ENCODE results near the gene ARMS2.

Gene ARMS2, protein sequence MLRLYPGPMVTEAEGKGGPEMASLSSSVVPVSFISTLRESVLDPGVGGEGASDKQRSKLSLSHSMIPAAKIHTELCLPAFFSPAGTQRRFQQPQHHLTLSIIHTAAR

DNA sequence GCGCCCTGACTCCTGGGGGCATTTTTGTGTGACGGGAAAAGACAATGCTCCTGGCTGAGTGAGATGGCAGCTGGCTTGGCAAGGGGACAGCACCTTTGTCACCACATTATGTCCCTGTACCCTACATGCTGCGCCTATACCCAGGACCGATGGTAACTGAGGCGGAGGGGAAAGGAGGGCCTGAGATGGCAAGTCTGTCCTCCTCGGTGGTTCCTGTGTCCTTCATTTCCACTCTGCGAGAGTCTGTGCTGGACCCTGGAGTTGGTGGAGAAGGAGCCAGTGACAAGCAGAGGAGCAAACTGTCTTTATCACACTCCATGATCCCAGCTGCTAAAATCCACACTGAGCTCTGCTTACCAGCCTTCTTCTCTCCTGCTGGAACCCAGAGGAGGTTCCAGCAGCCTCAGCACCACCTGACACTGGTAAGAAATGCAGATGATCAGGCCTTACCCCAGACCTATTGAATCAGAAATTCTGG is at the start of gene ARMS2:
ARMS2 (plus strand) TSS at position 51 of the 478 bp plus-strand sequence; CDS start at position 126, 75 bp downstream.
- Mint-ChIP-seq H3K27me3 (peaks cover 40% of the 10 kb centered on the region), H3K4me3 (no peak within 1 kb of the TSS)

DNA sequence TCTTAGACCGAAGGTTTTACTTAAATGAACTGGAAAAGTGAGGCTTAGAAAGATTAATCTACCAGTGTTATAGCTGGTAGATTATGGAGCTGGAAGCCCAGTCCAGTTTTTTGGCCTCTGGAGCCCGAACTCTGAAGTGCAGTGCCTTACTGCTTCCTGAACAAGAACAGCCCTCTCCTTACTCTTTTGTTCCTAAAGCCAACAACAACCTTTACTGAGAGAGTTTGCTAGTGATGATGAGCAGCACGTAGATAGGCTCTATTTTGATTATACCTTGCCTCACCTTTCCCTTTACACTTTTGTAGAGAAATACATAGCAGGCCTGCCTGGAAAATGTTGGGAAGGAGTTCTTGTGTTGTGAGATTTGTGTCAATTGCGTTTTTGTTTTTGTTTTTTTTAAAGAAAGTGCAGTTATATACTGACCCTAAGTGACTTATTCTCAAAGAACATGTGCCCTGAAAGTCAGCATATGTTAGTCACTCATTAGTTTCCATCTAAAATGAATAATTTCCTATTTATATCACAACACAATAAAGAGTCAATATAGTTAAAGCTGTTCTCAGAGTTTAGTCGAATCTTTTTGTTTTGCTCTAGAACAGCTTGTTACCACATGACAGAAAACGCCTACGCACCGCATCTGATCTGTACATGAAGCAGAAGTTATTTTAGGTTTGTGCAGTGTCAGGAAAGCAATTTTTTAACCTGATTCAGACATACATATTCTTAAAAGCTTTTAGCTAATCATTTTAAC is 46.9 kb upstream of the ARMS2 start:
- peaks cover 12% of the 10 kb centered on the region for H3K36me3 Mint-ChIP-seq

More for the DNA sequence above, at the start of gene ARMS2:
- Mint-ChIP-seq H3K4me1 (ENCODE audit: low read depth) (peaks cover 4% of the 10 kb centered on the region), H3K27ac (no peak within 1 kb of the TSS), H3K9me3 (ENCODE audit: low read depth) (no peaks in the 10 kb centered on the region), H3K36me3 (no peaks in the 10 kb centered on the region)

DNA sequence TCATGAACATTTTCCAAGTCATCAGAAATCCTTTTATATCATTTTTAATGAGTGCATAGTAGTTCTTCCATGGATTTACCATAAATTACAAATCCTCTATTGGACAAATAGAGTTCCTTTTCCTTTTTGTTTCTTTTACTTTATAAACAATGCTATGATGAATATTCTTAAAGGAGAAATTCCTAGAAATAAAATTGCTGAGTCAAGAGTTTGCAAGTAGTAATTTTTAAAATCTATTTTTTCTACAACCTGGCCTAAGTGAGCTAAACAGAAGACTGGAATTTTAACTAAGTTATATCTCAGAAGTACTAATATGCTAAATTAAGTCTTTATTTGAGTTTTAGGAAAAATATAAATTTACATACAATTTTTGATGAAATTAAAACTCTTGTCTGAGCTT is 41.1 kb upstream of the ARMS2 start:
- Mint-ChIP-seq H3K4me1 (ENCODE audit: low read depth) (peaks cover 55% of the 10 kb centered on the region), H3K9me3 (ENCODE audit: low read depth) (no peaks in the 10 kb centered on the region), H3K27ac (no peak overlapping the region), H3K27me3 (no peaks in the 10 kb centered on the region), H3K4me3 (no peak overlapping the region), H3K36me3 (peaks cover 31% of the 10 kb centered on the region)

More for the DNA sequence above, 46.9 kb upstream of the ARMS2 start:
- H3K9me3 Mint-ChIP-seq (ENCODE audit: low read depth): no peaks in the 10 kb centered on the region
- H3K4me1 Mint-ChIP-seq (ENCODE audit: low read depth): peaks cover 48% of the 10 kb centered on the region
- H3K4me3 Mint-ChIP-seq: peak overlapping the region; percentile 38
- H3K27me3 Mint-ChIP-seq: no peaks in the 10 kb centered on the region
- H3K27ac Mint-ChIP-seq: peak overlapping the region; percentile 86

DNA sequence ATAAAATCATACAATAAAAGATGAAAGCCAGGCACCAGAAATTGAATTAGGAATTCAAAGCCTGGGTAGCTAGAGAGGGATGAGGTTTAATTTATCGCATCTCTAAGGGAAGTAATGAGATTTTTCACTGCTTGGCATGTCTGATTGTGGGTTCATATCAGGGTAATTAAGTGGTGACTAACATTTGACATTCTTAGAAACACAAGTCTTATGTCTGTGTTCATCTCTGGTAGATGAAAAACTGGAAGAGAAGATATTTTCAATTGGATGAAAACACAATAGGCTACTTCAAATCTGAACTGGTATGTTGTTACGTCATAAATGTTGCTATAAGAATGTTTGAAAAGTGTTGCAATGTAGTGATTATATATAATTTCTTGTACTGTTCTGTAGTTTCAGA is 36.8 kb upstream of the ARMS2 start:
- Mint-ChIP-seq H3K27ac (peak overlapping the region; percentile 83), H3K4me3 (peak overlapping the region; percentile 64), H3K36me3 (peaks cover 35% of the 10 kb centered on the region), H3K9me3 (ENCODE audit: low read depth) (no peaks in the 10 kb centered on the region), H3K4me1 (ENCODE audit: low read depth) (peaks cover 82% of the 10 kb centered on the region), H3K27me3 (no peaks in the 10 kb centered on the region)

DNA sequence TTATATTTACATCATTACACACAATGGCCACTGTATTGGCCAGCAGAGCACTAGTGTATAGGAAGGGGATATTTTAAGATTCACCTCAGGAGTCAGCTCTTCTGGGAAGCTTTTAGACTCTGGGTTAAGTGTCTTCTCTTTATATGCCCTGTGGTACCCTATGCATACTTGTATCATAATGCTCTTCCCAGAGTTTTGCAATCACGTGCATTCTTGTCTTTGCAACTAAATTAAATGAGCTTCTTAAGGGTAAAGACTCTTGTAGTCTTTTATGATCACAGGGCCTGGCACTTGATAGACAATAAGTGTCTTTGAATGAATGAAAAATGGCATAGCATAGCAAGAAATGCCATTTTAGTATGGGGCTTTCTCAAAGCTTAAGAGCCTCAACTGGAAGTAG is 35.4 kb upstream of the ARMS2 start:
- H3K9me3 Mint-ChIP-seq (ENCODE audit: low read depth): no peaks in the 10 kb centered on the region

DNA sequence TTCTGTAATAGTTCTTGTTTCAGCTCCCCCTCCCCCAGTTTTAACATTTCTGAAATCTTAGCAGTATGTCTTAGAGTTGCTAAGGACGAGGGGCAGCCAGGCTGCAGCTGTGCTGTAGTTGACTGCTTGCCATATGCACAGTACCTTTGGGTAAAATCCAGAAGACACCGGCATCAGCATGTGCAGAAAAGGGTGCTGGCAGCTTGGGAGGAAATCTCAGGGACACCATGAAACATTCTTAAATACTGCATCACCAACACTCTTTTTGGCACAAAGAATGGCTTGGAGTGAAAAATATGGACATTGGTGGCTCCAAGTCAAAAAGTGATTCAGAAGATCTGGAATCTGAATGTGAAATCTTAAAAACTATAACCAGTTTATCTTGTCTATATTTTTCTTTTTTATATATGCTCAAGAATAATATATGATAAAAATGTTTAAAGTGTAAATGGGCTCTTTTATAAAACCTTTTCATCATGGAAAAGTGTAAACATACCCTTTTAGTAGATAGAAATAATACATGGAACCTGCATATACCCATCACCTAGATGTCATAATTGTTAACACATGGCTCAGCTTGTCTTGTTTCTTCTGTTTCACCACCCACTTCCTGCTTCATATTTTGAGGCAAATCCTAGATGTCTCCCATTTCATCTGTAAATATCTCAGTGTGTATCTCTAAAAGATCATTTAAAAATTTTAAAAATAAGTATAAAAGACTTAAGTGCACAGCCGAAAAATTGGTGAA is 34.4 kb upstream of the ARMS2 start:
- Mint-ChIP-seq H3K9me3 (ENCODE audit: low read depth) (no peaks in the 10 kb centered on the region), H3K4me1 (ENCODE audit: low read depth) (peaks cover 89% of the 10 kb centered on the region), H3K27ac (peak overlapping the region; percentile 86), H3K36me3 (peaks cover 28% of the 10 kb centered on the region), H3K27me3 (no peaks in the 10 kb centered on the region), H3K4me3 (no peak overlapping the region)

More for the DNA sequence above, 35.4 kb upstream of the ARMS2 start:
- Mint-ChIP-seq H3K4me3 (no peak overlapping the region), H3K4me1 (ENCODE audit: low read depth) (peaks cover 89% of the 10 kb centered on the region), H3K27me3 (no peaks in the 10 kb centered on the region), H3K36me3 (peaks cover 33% of the 10 kb centered on the region), H3K27ac (peak overlapping the region; percentile 28)

DNA sequence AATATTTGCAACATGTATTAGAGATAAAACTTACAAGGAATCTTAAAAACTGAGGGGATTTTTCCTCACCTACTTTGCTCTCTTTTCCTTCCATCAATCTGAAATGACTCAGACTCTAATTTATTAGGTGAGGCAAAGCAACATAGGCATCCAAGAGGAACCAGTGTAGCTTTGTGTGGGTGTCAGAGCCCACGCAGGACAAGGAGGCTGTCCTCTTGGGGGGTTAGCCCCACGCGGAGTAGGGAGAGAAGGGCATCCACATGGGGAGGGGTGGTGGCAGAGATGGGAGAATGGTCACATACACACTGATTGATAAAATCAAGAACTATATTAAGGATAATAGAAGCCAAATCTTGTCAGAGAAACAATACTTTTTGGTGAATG is 33.8 kb upstream of the ARMS2 start:
- peaks cover 84% of the 10 kb centered on the region for H3K4me1 Mint-ChIP-seq (ENCODE audit: low read depth)
- H3K27me3 Mint-ChIP-seq: no peaks in the 10 kb centered on the region
- no peaks in the 10 kb centered on the region for H3K9me3 Mint-ChIP-seq (ENCODE audit: low read depth)
- H3K27ac Mint-ChIP-seq: peak overlapping the region; percentile 86
- H3K4me3 Mint-ChIP-seq: peak overlapping the region; percentile 67
- H3K36me3 Mint-ChIP-seq: peaks cover 24% of the 10 kb centered on the region

DNA sequence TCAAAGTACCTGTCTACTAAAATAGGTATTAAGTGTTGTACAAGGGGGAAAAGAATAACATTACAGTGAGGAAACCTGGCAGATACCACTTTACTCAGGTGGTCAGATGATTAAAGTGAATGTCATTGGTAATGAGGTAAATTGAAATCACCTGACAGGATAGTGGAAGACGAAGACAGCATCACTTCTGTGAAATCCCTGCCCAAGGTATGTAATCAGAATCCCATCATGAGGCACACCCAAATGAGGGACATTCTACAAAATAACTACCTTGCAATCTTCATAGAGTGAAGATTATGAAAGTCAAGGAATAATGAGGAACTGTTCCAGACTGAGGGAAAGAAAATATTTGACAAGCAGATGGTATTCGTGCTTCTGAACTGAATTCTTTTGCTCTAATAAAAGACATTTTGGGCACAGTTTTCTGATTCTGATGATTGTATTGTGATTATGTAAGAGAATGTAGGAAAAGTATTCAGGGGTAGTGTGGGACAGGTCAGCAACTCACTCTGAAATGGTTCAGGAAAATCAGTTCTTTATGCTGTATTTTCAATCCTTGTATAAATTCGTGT is 33.3 kb upstream of the ARMS2 start:
- Mint-ChIP-seq H3K27me3 (no peaks in the 10 kb centered on the region), H3K9me3 (ENCODE audit: low read depth) (no peaks in the 10 kb centered on the region), H3K4me3 (peak overlapping the region; percentile 67), H3K27ac (peak overlapping the region; percentile 86), H3K4me1 (ENCODE audit: low read depth) (peaks cover 82% of the 10 kb centered on the region), H3K36me3 (peaks cover 22% of the 10 kb centered on the region)

DNA sequence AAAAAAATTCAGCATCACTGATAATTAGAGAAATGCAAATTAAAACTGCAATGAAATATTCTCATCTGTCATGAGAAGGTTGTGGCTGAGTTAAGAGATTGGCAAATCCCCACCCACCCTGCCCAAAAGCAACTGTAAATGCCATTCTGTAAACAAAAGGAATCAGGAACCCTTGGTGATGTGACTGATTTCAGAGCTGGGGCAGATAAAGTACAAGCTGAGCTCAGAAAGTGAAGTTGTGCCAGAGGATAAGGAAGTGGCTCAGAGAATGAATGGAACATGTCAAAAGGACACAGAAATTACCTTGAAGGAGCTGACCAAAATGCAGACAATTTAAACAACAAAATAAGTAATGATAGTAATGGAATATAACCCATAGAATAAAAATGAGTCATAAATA is 32.7 kb upstream of the ARMS2 start:
- H3K4me3 Mint-ChIP-seq: peak overlapping the region; percentile 35
- H3K27ac Mint-ChIP-seq: peak overlapping the region; percentile 68
- H3K36me3 Mint-ChIP-seq: peaks cover 19% of the 10 kb centered on the region
- H3K9me3 Mint-ChIP-seq (ENCODE audit: low read depth): no peaks in the 10 kb centered on the region
- no peaks in the 10 kb centered on the region for H3K27me3 Mint-ChIP-seq
- peaks cover 79% of the 10 kb centered on the region for H3K4me1 Mint-ChIP-seq (ENCODE audit: low read depth)

DNA sequence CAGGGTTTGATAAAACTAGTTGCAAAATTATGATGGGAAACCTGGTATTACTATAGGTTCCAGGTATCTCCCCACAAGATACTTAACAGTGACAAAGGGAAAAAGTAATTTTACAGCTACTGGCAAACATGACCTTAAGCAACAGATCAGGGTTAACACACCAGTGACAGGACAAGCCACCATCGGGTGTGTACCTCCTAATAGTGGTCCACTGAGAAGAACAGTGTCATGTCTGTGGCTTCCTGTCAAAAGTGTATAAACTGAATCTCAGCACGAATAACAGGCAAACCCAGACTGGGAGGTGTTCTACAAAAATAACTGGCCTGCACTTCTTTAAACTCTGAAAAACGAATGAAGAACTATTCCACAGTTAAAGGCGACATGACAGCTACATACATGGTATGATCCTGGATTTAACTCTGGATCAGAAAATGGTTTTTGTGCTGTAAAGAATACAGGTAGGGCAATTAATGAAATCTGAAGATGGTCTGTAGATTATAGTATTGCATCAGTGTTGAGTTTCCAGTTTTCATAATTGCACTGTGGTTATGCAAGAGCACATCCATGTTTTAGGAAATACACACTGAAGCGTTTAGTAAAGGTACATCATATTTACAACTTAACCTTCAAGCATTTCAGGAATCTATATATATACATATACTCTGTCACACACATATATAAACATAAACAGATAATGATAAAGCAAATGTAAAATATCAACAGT is 32.0 kb upstream of the ARMS2 start:
- no peaks in the 10 kb centered on the region for H3K27me3 Mint-ChIP-seq
- peak overlapping the region; percentile 48 for H3K4me3 Mint-ChIP-seq
- H3K36me3 Mint-ChIP-seq: peaks cover 20% of the 10 kb centered on the region
- no peaks in the 10 kb centered on the region for H3K9me3 Mint-ChIP-seq (ENCODE audit: low read depth)
- peaks cover 79% of the 10 kb centered on the region for H3K4me1 Mint-ChIP-seq (ENCODE audit: low read depth)
- H3K27ac Mint-ChIP-seq: peak overlapping the region; percentile 68

DNA sequence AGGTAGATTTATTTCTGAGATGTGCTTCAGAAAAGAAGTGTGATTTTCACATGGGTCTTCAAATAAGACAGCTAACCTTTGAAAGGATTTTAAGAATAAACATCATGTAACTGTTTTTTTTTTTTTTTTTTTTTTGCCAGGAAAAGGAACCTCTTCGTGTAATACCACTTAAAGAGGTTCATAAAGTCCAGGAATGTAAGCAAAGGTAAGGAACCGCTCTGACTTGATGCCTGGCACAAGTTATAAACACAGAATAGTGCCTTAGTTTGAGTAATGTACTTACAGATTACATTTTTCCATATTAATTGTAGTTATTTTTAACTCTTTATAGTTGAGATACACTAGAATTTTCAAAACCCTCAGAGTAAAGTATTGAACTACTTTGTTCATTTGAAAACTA is 30.4 kb upstream of the ARMS2 start:
- Mint-ChIP-seq H3K9me3 (ENCODE audit: low read depth) (no peaks in the 10 kb centered on the region), H3K27ac (peak overlapping the region; percentile 6), H3K36me3 (peaks cover 15% of the 10 kb centered on the region), H3K4me3 (no peak overlapping the region), H3K4me1 (ENCODE audit: low read depth) (peaks cover 71% of the 10 kb centered on the region), H3K27me3 (no peaks in the 10 kb centered on the region)

DNA sequence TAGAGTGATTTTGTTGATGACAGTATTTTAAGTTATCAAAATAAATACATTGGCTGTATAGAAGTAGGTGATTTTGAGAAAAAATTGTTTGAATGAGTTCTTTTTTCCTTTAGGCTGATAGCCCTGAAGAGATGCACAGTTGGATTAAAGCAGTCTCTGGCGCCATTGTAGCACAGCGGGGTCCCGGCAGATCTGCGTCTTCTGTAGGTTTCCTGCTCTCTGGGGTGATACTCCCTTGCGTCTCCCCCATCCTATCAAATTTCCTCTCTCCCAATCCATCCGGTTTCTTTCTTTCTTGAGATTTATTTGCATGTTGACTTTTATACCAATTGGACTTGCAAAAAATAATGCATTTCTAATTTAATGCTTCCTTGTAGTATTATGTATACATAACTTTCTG is 27.6 kb upstream of the ARMS2 start:
- Mint-ChIP-seq H3K36me3 (peaks cover 6% of the 10 kb centered on the region), H3K4me1 (ENCODE audit: low read depth) (peaks cover 46% of the 10 kb centered on the region), H3K27me3 (no peaks in the 10 kb centered on the region), H3K4me3 (peak overlapping the region; percentile 25), H3K27ac (peak overlapping the region; percentile 64), H3K9me3 (ENCODE audit: low read depth) (no peaks in the 10 kb centered on the region)

DNA sequence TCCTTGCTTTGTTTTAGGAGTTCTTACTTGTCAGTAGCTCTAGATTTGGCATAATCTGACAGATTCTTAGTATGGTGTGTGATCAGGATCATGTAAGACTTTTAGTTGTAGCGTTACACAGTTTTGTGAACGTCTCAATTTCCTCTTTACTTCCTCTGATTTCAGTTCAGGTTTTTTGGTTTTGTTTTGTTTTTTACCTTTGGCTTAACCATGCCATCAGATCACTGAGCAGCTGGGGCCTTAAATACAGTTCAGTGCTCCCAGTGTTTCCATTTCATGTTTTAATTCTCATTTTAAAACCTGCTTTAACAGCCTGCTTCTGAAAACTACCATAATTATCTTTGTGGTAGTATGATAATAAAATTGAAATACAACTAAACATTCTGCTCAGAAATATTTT is 27.2 kb upstream of the ARMS2 start:
- H3K4me3 Mint-ChIP-seq: peak overlapping the region; percentile 25
- peaks cover 41% of the 10 kb centered on the region for H3K4me1 Mint-ChIP-seq (ENCODE audit: low read depth)
- H3K9me3 Mint-ChIP-seq (ENCODE audit: low read depth): no peaks in the 10 kb centered on the region
- peaks cover 6% of the 10 kb centered on the region for H3K36me3 Mint-ChIP-seq
- peak overlapping the region; percentile 64 for H3K27ac Mint-ChIP-seq
- no peaks in the 10 kb centered on the region for H3K27me3 Mint-ChIP-seq

DNA sequence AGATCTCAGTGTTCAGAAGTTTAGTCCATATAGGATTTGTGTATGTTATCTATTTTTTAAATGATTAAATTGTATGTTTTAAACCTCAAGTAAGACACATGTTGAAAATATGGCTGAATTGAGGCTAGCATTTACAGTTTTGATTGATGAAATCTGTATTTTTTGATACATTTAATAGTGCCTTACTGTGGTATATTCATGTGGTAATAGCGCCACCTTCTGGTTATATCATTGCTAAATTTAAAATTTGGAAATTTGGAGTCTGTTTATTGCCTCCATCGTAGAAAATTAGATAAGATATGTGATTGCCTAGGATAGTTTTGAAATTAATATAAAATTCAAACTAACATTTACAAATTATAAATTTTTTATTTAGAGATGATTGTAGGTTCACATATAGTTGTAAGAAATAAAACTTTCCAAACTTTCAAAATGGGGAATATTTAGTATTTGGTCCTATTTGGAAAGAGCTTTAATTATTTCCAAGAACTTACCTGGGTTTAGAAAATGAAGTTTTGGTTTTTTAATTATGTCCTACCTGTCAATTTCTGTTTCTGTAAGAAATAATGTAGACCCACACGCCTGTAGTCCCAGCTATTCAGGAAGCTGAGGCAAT is 19.1 kb upstream of the ARMS2 start:
- Mint-ChIP-seq H3K36me3 (peaks cover 7% of the 10 kb centered on the region), H3K4me1 (ENCODE audit: low read depth) (peaks cover 6% of the 10 kb centered on the region), H3K27me3 (no peaks in the 10 kb centered on the region), H3K27ac (no peak overlapping the region), H3K4me3 (no peak overlapping the region), H3K9me3 (ENCODE audit: low read depth) (peaks cover 2% of the 10 kb centered on the region)
